Activated CD4-positive, alpha-beta T cell treated with anti-CD3 and anti-CD28 coated beads for 36 hours (primary cell): ENCODE data around the gene SERINC1. TPM values are rescaled to one million over a fixed set of nuclear protein-coding genes. Genes with fewer than 3 reads are reported as not detected.
"Not testable (repeated sequence)": the region's sequence is repeated elsewhere in the genome, so short reads cannot be mapped to it uniquely, and the experiment has no call there.

ENCODE experiments used
- ATAC-seq: fragments of 200-7000 bp; cut with Tn5 transposase; one replicate; pipeline ENCODE4 v1.10.0; 2021; ENCODE audit warnings: mild to moderate bottlenecking, moderate library complexity
- CTCF ChIA-PET: fragments of 350-600 bp; sonication (Branson Sonifier 250); formaldehyde crosslinking; loops from one replicate; lab custom pipeline; 2021; ENCODE audit warnings: antibody characterized with exemption; lab: Charles Lee
- POLR2A ChIA-PET: fragments of 350-600 bp; sonication (Branson Sonifier 250); formaldehyde crosslinking; loops from one replicate; lab custom pipeline; 2021; ENCODE audit warnings: antibody characterized with exemption, inconsistent platforms; lab: Charles Lee
- DNase-seq: peaks from one replicate; pipeline ENCODE4 v3.0.0-alpha.2; 2020
- H3K27ac Mint-ChIP-seq: one replicate; pipeline ENCODE4 v1.8.0; 2021; ENCODE audit warnings: mixed read lengths
- H3K27me3 Mint-ChIP-seq: one replicate; pipeline ENCODE4 v1.8.0; 2021; ENCODE audit warnings: mixed read lengths
- H3K36me3 Mint-ChIP-seq: one replicate; pipeline ENCODE4 v1.8.0; 2021; ENCODE audit warnings: low read depth, mixed read lengths
- H3K4me1 Mint-ChIP-seq: one replicate; pipeline ENCODE4 v1.8.0; 2021; ENCODE audit warnings: mixed read lengths
- H3K4me3 Mint-ChIP-seq: one replicate; pipeline ENCODE4 v1.8.0; 2021; ENCODE audit warnings: mild to moderate bottlenecking, moderate library complexity, mixed read lengths
- H3K9me3 Mint-ChIP-seq: one replicate; pipeline ENCODE4 v1.8.0; 2021; ENCODE audit warnings: low read depth, mixed read lengths
- intact Hi-C, 2 experiments: fragments of 100-400 bp; cut with DNase I in 1 of 2; cut with micrococcal nuclease in 1 of 2; formaldehyde crosslinking; loops; one replicate each; pipeline versions ENCODE4 v1.14.2 to v1.15.1; 2022 to 2024; cut with DNase I, micrococcal nuclease
- total RNA-seq, 2 experiments: library from RNA; stranded (reverse); gene quantifications; one replicate each; pipeline ENCODE4 v1.2.3, GENCODE V29; 2021

The SERINC1 gene
- 10 to 100 TPM; 35.2 to 46.3 TPM for total RNA-seq

GRCh38 chr6:122471107-122472021 lies at the start of gene SERINC1:
Gene SERINC1 (minus strand): TSS chr6:122471807. CDS start chr6:122471737, 70 bp downstream.
- CTCF ChIA-PET, result interaction anchor here (0.9 to 1.6 kb wide), 7 partner anchors 21 to 89 kb away, joined by 3 to 6 read pairs (median 4); partner anchors contain the start of gene HSF2
- Mint-ChIP-seq H3K36me3 (peaks cover 21% of the 10 kb centered on the region), H3K9me3 (no peaks in the 10 kb centered on the region), H3K27ac (peak within 1 kb of the TSS; percentile 100), H3K27me3 (no peaks in the 10 kb centered on the region), H3K4me1 (peaks cover 31% of the 10 kb centered on the region), H3K4me3 (peak within 1 kb of the TSS; percentile 96)
- intact Hi-C loops, result loop anchor here (1.0 to 2.0 kb wide), 5 partner anchors 63 to 1137 kb away; partner anchors contain the start of genes HSF2 (in 2 of the 2) and TBC1D32 (in 2 of the 2)
- ATAC-seq (peak; percentile 97), DNase-seq (peak; percentile 95)
- POLR2A ChIA-PET, result interaction anchor here (0.5 to 1.7 kb wide), 4 partner anchors 72 to 519 kb away, joined by 3 to 13 read pairs (median 3); partner anchors contain the start of gene HSF2

DNA sequence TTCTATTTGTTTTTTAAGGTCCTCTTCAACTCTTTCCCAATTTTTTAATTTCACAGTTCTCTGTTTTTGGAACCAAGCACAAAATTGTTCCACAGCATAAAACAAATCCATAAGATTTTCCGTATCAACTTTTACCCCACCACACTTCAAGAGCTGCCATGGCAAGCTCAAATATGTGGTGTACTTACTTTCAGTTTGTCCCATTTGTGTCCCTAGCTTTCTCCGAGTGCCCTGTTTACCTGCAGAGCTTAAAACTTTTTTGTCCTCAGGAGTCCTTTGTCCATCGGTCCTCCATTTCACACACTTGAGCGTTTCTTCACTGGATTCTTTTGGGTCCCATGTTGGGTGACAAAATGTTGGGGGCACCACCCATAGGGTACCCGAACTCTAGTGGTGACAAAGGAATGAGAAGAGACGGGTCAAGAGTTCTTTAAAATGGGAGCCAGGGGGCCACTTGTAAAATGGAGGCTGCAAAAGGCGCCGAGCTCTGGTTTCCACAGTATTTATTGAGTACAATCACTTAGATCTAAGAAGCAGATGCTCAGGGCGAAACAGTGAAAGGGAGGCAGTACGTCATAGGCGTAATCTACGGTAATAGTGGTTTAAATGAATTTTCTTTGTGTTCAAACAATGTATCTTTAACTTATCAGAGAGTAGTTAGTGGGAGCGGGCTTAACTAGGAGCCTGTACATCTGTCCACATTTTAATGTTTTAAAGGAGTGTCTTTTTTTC lies 39.8 kb upstream of the SERINC1 start:
- DNase-seq (no peak), ATAC-seq (no peak)
- POLR2A ChIA-PET, result no interaction called here
- Mint-ChIP-seq H3K4me1 (no peaks in the 10 kb centered on the region), H3K27me3 (no peaks in the 10 kb centered on the region), H3K36me3 (peaks cover 6% of the 10 kb centered on the region), H3K27ac (no peak overlapping the region), H3K9me3 (peaks cover 4% of the 10 kb centered on the region), H3K4me3 (no peak overlapping the region)
- intact Hi-C loops, result no loop called here
- CTCF ChIA-PET, result interaction anchor here (0.9 kb wide), 1 partner anchor 19 kb away, joined by 6 read pairs; no protein-coding TSS in a partner anchor

DNA sequence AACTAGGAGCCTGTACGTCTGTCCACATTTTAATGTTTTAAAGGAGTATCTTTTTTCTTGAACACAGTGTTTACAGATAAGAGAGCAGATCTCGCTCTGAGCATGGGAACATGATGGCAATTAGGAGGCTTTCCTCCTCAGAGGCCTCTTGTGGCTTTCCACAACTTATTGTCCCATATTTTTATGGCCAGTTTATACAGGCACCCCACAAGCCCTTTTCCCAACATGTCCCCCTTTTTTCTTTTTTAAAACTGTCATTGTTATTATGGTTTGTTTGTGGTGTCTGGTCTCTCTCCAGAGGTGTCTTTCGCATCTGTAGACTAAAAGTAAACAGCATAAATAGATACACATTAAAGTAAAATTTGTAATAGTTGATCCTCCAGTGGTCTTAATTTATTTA lies 33.6 kb upstream of the SERINC1 start:
- ATAC-seq, intact Hi-C loops, POLR2A ChIA-PET, H3K4me3 Mint-ChIP-seq, CTCF ChIA-PET, H3K27ac Mint-ChIP-seq, H3K27me3 Mint-ChIP-seq, H3K4me1 Mint-ChIP-seq, DNase-seq: not testable (repeated sequence)
- Mint-ChIP-seq H3K9me3 (peaks cover 37% of the 10 kb centered on the region), H3K36me3 (peaks cover 10% of the 10 kb centered on the region)

DNA sequence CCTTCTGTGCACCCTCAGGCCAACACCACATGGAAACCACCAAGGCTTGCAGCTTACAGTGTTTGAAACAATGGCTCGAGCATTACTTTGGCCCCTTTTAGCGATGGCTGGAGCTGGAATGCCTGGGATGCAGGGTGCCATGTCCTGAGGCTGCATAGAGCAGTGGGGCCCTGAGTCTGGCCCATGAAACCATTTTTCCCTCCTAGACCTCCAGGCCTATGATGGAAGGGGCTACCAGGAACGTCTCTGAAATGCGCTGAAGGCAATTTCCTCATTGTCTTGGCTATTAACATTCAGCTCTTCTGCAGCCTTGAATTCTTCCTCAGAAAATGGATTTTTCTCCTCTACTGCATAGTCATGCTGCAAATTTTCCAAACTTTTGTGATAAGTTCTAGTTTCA lies 29.9 kb upstream of the SERINC1 start:
- intact Hi-C loops, result no loop called here
- Mint-ChIP-seq H3K4me1 (no peaks in the 10 kb centered on the region), H3K36me3 (peaks cover 12% of the 10 kb centered on the region), H3K27ac (no peak overlapping the region), H3K9me3 (peaks cover 48% of the 10 kb centered on the region), H3K4me3 (no peak overlapping the region), H3K27me3 (peaks cover 8% of the 10 kb centered on the region)
- ChIA-PET CTCF (no interaction called here), POLR2A (no interaction called here)
- ATAC-seq (no peak), DNase-seq (no peak)

- intact Hi-C loops, result no loop called here
- H3K9me3 Mint-ChIP-seq, result peaks cover 24% of the 10 kb centered on the region
- H3K4me3 Mint-ChIP-seq, result no peak overlapping the region
- peaks cover 5% of the 10 kb centered on the region for H3K4me1 Mint-ChIP-seq
- DNase-seq (no peak), ATAC-seq (no peak)
- CTCF ChIA-PET, result interaction anchor here (1.1 to 9.9 kb wide), 3 partner anchors 10 to 172 kb away, joined by 3 to 210 read pairs (median 4); no protein-coding TSS in a partner anchor
- POLR2A ChIA-PET, result no interaction called here
- peaks cover 2% of the 10 kb centered on the region for H3K36me3 Mint-ChIP-seq
- H3K27me3 Mint-ChIP-seq, result peaks cover 12% of the 10 kb centered on the region
- H3K27ac Mint-ChIP-seq, result no peak overlapping the region
Measured at GRCh38 chr6:122495612-122496011, 24.0 kb upstream of the SERINC1 start.

DNA sequence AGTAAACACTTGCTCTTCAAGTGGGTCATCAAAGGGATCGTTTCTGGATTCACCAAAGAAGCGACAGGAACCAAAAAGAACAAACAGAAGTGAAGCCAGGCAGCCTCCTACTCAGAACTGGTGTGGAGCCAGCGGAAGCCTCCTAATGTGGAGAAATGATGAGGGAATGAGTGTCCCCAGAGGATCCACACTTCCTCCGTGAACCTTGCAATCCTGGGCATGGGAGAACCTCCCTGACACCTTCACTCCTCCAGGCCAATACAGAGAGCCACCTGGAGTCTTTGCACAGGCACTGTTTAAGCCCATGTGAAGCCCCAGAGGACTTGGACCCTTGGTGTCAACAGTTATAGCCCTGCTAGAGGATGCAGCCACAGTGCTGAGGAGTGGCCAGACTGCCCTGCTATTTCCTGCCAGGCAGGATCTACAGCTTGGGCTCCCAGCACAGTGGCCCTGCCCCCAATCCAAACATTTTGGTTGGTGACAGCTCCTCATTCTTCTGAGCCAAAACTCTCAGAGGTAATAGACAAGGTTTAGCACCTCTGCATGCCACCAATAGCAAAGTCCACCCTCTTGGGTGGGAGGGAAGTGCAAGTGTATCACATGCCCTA lies 23.2 kb upstream of the SERINC1 start:
- Mint-ChIP-seq H3K4me3 (no peak overlapping the region), H3K9me3 (peaks cover 21% of the 10 kb centered on the region), H3K27ac (no peak overlapping the region), H3K27me3 (peaks cover 12% of the 10 kb centered on the region), H3K36me3 (peaks cover 2% of the 10 kb centered on the region), H3K4me1 (peaks cover 5% of the 10 kb centered on the region)
- ATAC-seq (no peak), DNase-seq (no peak)
- intact Hi-C loops, result loop anchor here (5.0 kb wide), 2 partner anchors 233 to 238 kb away; no protein-coding TSS in a partner anchor
- ChIA-PET CTCF (interaction anchor here (9.9 kb wide), 1 partner anchor 36 kb away, joined by 210 read pairs; no protein-coding TSS in a partner anchor), POLR2A (no interaction called here)

DNA sequence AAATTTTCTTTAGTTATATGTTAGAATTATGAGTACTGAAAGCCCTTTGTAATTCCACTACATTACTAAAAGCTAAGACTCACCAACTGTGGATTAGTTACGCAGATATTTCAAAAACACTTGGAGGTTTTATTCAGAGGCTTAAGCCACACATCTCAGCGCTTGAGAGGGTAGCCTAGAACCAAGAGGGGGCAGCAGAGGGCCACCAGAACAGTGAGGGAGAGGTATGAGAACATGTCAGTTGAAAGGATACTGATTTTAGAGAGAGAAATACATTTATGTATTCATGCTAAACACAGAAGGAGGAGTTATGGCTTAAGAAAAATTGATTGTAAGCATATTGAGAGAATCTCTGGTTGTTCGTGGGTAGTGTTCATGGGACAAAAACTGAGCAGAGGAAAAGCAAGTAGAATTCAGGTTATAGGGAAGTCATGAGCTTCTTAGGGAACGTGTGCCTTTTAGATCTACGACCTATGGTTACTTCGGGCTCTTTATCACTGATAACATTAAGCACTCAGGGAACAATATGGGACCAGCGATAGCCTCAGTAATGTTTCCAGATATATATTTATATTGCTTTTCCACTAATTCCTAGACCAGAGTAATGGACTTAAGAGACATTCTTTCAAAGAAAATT lies 20.4 kb upstream of the SERINC1 start:
- Mint-ChIP-seq H3K27me3 (peaks cover 3% of the 10 kb centered on the region), H3K36me3 (peaks cover under 1% of the 10 kb centered on the region), H3K4me3 (no peak overlapping the region), H3K9me3 (peaks cover 8% of the 10 kb centered on the region), H3K4me1 (peaks cover 5% of the 10 kb centered on the region), H3K27ac (no peak overlapping the region)
- CTCF ChIA-PET, result interaction anchor here (0.7 to 9.9 kb wide), 25 partner anchors 9 to 1706 kb away, joined by 3 to 210 read pairs (median 4); partner anchors contain the start of gene SERINC1
- POLR2A ChIA-PET, result interaction anchor here (0.7 kb wide), 1 partner anchor 38 kb away, joined by 3 read pairs; no protein-coding TSS in a partner anchor
- intact Hi-C loops, result loop anchor here (1.0 to 5.0 kb wide), 5 partner anchors 38 to 347 kb away; no protein-coding TSS in a partner anchor
- peak; percentile 83 for DNase-seq
- peak; percentile 100 for ATAC-seq

DNA sequence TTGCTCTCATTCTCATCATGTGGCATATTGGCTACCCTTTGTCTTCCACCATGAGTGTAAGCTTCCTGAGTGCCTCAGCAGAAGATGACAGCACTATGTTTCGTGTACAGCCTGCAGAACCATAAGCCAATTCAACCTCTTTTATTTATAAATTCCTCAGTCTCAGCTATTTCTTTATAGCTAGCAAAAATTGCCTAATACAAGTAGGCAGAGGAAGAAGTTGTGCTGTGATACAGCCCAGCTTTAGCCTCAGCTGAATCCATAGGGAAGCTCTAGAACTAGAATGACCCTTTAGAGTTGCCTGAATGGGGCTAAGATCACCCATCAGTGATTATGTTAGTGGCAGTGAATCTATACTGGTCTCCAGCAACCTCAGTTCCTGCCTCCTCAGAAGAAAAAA lies 19.0 kb upstream of the SERINC1 start:
- no peak overlapping the region for H3K27ac Mint-ChIP-seq

GRCh38 chr6:122484760-122485159 lies 13.2 kb upstream of the SERINC1 start:
- ChIA-PET CTCF (interaction anchor here (0.6 to 1.8 kb wide), 5 partner anchors 11 to 47 kb away, joined by 3 to 5 read pairs (median 3); no protein-coding TSS in a partner anchor), POLR2A (no interaction called here)
- intact Hi-C loops, result no loop called here
- Mint-ChIP-seq H3K4me3 (no peak overlapping the region), H3K27ac (no peak overlapping the region), H3K4me1 (no peaks in the 10 kb centered on the region), H3K9me3 (no peaks in the 10 kb centered on the region), H3K36me3 (no peaks in the 10 kb centered on the region), H3K27me3 (no peaks in the 10 kb centered on the region)
- ATAC-seq, result peak; percentile 23
- no peak for DNase-seq

More for the DNA sequence above, 19.0 kb upstream of the SERINC1 start:
- peaks cover 3% of the 10 kb centered on the region for H3K27me3 Mint-ChIP-seq
- intact Hi-C loops, result loop anchor here (5.0 kb wide), 2 partner anchors 237 to 242 kb away; no protein-coding TSS in a partner anchor
- no peak for ATAC-seq
- no peak for DNase-seq
- H3K36me3 Mint-ChIP-seq, result no peaks in the 10 kb centered on the region
- POLR2A ChIA-PET, result interaction anchor here (0.7 kb wide), 1 partner anchor 335 kb away, joined by 3 read pairs; no protein-coding TSS in a partner anchor
- no peaks in the 10 kb centered on the region for H3K9me3 Mint-ChIP-seq
- H3K4me1 Mint-ChIP-seq, result peaks cover 5% of the 10 kb centered on the region
- H3K4me3 Mint-ChIP-seq, result no peak overlapping the region
- CTCF ChIA-PET, result interaction anchor here (0.7 to 9.9 kb wide), 6 partner anchors 12 to 237 kb away, joined by 4 to 210 read pairs (median 6); no protein-coding TSS in a partner anchor

DNA sequence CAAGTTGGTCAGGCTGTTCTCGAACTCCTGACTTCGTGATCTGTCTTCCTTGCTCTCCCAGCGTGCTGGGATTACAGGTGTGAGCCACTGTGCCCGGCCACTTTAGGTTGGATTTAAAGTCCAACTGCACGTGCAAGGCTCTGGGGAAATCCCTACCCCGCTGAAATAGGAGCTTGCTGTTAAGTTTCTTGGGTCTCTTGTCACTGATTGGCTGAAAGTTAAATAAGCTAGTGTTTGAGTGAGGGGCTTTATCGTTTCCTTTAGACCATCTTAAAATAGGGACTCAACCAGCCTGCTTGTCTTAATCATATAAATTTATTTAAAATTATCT lies 11.1 kb upstream of the SERINC1 start:
- ChIA-PET CTCF (interaction anchor here (0.8 to 2.1 kb wide), 4 partner anchors 9 to 47 kb away, joined by 4 to 11 read pairs (median 5); no protein-coding TSS in a partner anchor), POLR2A (no interaction called here)
- H3K4me1 Mint-ChIP-seq, result no peaks in the 10 kb centered on the region
- no peaks in the 10 kb centered on the region for H3K36me3 Mint-ChIP-seq
- ATAC-seq, result no peak
- H3K27ac Mint-ChIP-seq, result no peak overlapping the region
- intact Hi-C loops, result no loop called here
- no peaks in the 10 kb centered on the region for H3K27me3 Mint-ChIP-seq
- peak overlapping the region; percentile 57 for H3K4me3 Mint-ChIP-seq
- DNase-seq, result no peak
- H3K9me3 Mint-ChIP-seq, result no peaks in the 10 kb centered on the region
